Loucy (cell line): ENCODE results near the gene RSPRY1.

Source experiments
- H2AFZ ChIP-seq: fragments of 200-600 bp; sonication (generic); 2 replicates; pipeline ENCODE4 v1.6.0; 2016; ENCODE audit warnings: antibody characterized with exemption, mild to moderate bottlenecking, low read length, moderate library complexity
- H3F3A ChIP-seq: fragments of 200-600 bp; 2 replicates; pipeline ENCODE4 v1.6.0; 2016; ENCODE audit warnings: antibody characterized with exemption, low read depth, mild to moderate bottlenecking
- H3K27me3 ChIP-seq: fragments of 200-600 bp; sonication (generic); 2 replicates; pipeline ENCODE4 v1.6.1; 2014; ENCODE audit warnings: low read length, mild to moderate bottlenecking; ENCODE audit not compliant: insufficient read depth, poor library complexity, severe bottlenecking
- H3K36me3 ChIP-seq: fragments of 200-600 bp; sonication (generic); 2 replicates; pipeline ENCODE4 v1.6.1; 2016; ENCODE audit warnings: low read length; ENCODE audit not compliant: insufficient read depth
- H3K4me1 ChIP-seq: fragments of 200-600 bp; sonication (generic); 2 replicates; pipeline ENCODE4 v1.5.1; 2014; ENCODE audit warnings: low read length, mild to moderate bottlenecking; ENCODE audit not compliant: insufficient read depth, poor library complexity, severe bottlenecking
- H3K4me2 ChIP-seq: fragments of 200-600 bp; sonication (generic); 2 replicates; pipeline ENCODE4 v1.6.0; 2014; ENCODE audit warnings: antibody characterized with exemption, low read length, low read depth, mild to moderate bottlenecking; ENCODE audit not compliant: poor library complexity, severe bottlenecking
- H3K4me3 ChIP-seq: fragments of 200-600 bp; sonication (generic); 2 replicates; pipeline ENCODE4 v1.5.1; 2014; ENCODE audit warnings: low read length, mild to moderate bottlenecking, mixed read lengths; ENCODE audit not compliant: poor library complexity, severe bottlenecking
- H3K79me2 ChIP-seq: fragments of 200-600 bp; sonication (generic); 2 replicates; pipeline ENCODE4 v1.6.1; 2014; ENCODE audit warnings: low read length; ENCODE audit not compliant: insufficient read depth
- H3K9ac ChIP-seq: fragments of 200-600 bp; sonication (generic); 2 replicates; pipeline ENCODE4 v1.6.0; 2014; ENCODE audit warnings: mild to moderate bottlenecking, low read depth, low read length, moderate library complexity; ENCODE audit not compliant: poor library complexity, severe bottlenecking
- H3K9me2 ChIP-seq: fragments of 200-600 bp; sonication (generic); replicated peaks from 2 replicates; pipeline ENCODE4 v1.6.1; 2016; ENCODE audit warnings: low read depth, low read length, mixed read lengths
- H3K9me3 ChIP-seq: fragments of 200-600 bp; sonication (generic); 2 replicates; pipeline ENCODE4 v1.6.1; 2014; ENCODE audit warnings: mild to moderate bottlenecking, antibody characterized with exemption, low read length, low read depth; ENCODE audit not compliant: insufficient read depth
- H4K20me1 ChIP-seq: fragments of 200-600 bp; sonication (generic); 2 replicates; pipeline ENCODE4 v1.6.0; 2014; ENCODE audit warnings: antibody characterized with exemption, low read length, mild to moderate bottlenecking; ENCODE audit not compliant: insufficient read depth, poor library complexity, severe bottlenecking
- EZH2phosphoT487 ChIP-seq: fragments of 200-600 bp; IDR thresholded peaks from 2 replicates; pipeline ENCODE4 v1.6.1; 2018; ENCODE audit warnings: antibody characterized with exemption, mild to moderate bottlenecking, moderate library complexity, borderline replicate concordance
- TF ChIP-seq, protein P1 (sequence below): fragments of 200-600 bp; sonication (generic); conservative IDR thresholded peaks from 2 replicates; pipeline ENCODE4 v1.5.1; 2014; ENCODE audit warnings: mild to moderate bottlenecking, antibody characterized with exemption, low read length

RSPRY1 gene

DNA sequence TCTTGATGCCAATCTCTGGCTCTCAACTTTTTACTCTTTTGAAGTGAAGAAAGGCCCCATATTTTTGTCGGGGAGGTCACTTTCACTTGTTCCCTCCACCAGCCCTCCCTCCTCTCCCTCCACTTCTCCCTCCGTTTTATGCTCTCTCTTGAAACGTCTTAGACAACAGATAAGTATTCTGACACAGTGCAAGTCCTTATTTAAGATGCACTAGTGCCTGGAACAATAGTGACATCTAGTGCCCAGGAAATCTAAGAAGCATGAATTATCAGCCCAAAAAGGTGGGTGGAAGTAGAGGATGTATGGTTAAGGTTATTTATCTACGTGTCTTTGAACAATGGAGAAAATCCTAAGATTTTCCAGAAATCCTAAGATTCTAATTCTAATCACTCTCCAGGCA lies 18.2 kb upstream of the RSPRY1 start:
- Histone ChIP-seq H3K4me2 (peak overlapping the region; percentile 49), H3K4me1 (peaks cover 22% of the 10 kb centered on the region), H3K9me2 (no peaks in the 10 kb centered on the region), H3K36me3 (peaks cover 55% of the 10 kb centered on the region; the same call in 1 of the 2 replicates), H3K4me3 (peak overlapping the region; percentile 2), H3K27me3 (no peaks in the 10 kb centered on the region), H3K79me2 (no peaks in the 10 kb centered on the region), H3K9me3 (no peaks in the 10 kb centered on the region), H2AFZ (no peak overlapping the region), H3F3A (no peaks in the 10 kb centered on the region), H4K20me1 (no peaks in the 10 kb centered on the region), H3K9ac (peak overlapping the region; percentile 55)
- TF ChIP-seq, protein P1, sequence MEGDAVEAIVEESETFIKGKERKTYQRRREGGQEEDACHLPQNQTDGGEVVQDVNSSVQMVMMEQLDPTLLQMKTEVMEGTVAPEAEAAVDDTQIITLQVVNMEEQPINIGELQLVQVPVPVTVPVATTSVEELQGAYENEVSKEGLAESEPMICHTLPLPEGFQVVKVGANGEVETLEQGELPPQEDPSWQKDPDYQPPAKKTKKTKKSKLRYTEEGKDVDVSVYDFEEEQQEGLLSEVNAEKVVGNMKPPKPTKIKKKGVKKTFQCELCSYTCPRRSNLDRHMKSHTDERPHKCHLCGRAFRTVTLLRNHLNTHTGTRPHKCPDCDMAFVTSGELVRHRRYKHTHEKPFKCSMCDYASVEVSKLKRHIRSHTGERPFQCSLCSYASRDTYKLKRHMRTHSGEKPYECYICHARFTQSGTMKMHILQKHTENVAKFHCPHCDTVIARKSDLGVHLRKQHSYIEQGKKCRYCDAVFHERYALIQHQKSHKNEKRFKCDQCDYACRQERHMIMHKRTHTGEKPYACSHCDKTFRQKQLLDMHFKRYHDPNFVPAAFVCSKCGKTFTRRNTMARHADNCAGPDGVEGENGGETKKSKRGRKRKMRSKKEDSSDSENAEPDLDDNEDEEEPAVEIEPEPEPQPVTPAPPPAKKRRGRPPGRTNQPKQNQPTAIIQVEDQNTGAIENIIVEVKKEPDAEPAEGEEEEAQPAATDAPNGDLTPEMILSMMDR = peak; percentile 92
- TF ChIP-seq EZH2phosphoT487 = no peak

DNA sequence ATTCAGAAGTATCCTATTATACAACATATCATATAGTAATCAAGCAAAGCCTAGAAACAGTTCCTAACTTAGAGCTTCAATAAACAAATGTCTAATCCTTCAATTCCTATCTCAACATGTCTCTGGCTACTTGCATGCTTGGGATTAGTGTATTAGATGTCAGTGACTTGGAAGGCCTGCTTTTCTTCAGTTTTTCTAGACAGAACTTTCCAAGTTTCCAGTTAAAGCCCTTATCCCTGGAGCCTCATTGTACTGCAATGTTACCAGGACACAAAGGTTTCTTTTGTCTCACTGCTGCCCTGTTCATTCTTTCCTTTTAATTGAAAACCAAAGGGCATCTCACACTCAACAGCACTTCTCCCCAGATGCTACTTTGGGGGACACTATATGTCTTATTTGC lies 16.8 kb upstream of the RSPRY1 start:
- no peaks in the 10 kb centered on the region for H3K27me3 ChIP-seq
- no peak overlapping the region for H3K4me3 ChIP-seq
- no peaks in the 10 kb centered on the region for H3F3A ChIP-seq
- H3K9me2 ChIP-seq = no peaks in the 10 kb centered on the region
- no peak overlapping the region for H2AFZ ChIP-seq
- no peak overlapping the region for H3K9ac ChIP-seq
- no peaks in the 10 kb centered on the region for H4K20me1 ChIP-seq
- peaks cover 43% of the 10 kb centered on the region; the same call in 1 of the 2 replicates for H3K36me3 ChIP-seq
- no peaks in the 10 kb centered on the region for H3K79me2 ChIP-seq
- no peak overlapping the region for H3K4me2 ChIP-seq
- H3K9me3 ChIP-seq = no peaks in the 10 kb centered on the region
- TF ChIP-seq EZH2phosphoT487 = no peak
- TF ChIP-seq, protein P1 = no peak
- H3K4me1 ChIP-seq = peaks cover 22% of the 10 kb centered on the region

DNA sequence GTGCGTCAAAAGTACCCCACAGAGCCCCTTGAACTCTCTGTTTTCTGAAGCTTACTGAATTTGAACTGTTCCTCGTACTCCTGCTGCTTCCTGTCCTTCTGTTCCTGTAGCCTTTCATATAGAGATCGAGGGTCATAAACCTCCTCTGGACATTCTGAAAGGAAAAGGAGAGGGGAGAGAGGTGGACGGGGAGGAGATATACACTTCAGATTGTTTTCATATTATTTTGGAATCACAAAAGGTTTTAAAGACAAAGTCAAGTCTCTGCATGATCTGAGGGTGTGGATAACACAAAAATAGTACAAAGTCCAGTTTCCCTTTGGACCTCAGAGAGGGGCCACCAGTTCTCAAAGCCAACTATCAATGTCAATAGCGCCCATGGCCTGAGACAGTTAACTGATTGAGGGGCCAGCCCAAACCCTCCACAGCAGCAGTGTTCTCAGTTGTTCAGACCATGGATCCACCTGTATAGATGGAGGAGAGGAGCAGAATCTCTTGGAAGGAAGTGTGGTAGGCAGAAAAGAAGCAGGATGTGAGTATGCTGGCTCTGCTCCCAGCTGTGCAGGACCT lies 13.3 kb upstream of the RSPRY1 start:
- Histone ChIP-seq H3F3A (no peaks in the 10 kb centered on the region), H4K20me1 (no peaks in the 10 kb centered on the region), H3K4me1 (peaks cover 1% of the 10 kb centered on the region), H3K9me2 (no peaks in the 10 kb centered on the region), H2AFZ (no peak overlapping the region), H3K9ac (no peak overlapping the region), H3K79me2 (peaks cover 7% of the 10 kb centered on the region; the same call in 1 of the 2 replicates), H3K36me3 (peaks cover 25% of the 10 kb centered on the region; the same call in 1 of the 2 replicates), H3K9me3 (no peaks in the 10 kb centered on the region), H3K4me3 (no peak overlapping the region), H3K27me3 (no peaks in the 10 kb centered on the region), H3K4me2 (no peak overlapping the region)
- no peak for TF ChIP-seq EZH2phosphoT487

DNA sequence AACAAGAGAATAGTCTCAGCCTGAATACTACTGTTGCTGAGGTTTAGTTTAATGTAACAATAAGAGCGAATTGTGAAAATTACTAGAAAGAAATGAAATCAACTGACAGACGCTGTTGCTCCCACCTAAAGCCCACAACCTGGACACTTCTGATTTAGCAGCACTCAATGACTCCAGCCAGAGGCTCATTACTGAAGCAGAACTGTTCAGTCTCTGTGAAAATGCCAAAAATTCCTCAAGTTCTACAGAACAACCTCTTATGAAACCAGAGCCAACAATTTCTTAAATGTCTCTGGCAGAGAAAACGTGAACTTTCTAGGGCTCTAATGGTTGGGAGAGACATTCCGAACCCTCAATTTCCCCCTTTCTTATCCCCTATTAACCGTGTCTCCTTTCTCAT lies 10.2 kb upstream of the RSPRY1 start:
- H3K9me3 ChIP-seq = no peaks in the 10 kb centered on the region
- TF ChIP-seq EZH2phosphoT487 = no peak
- TF ChIP-seq, protein P1 = no peak
- H3K79me2 ChIP-seq = peaks cover 33% of the 10 kb centered on the region
- peaks cover 21% of the 10 kb centered on the region; the same call in 1 of the 2 replicates for H3K36me3 ChIP-seq
- peaks cover 4% of the 10 kb centered on the region for H3K4me1 ChIP-seq
- no peak overlapping the region for H3K9ac ChIP-seq
- H2AFZ ChIP-seq = no peak overlapping the region
- no peaks in the 10 kb centered on the region for H4K20me1 ChIP-seq
- no peaks in the 10 kb centered on the region for H3K9me2 ChIP-seq
- H3K4me3 ChIP-seq = no peak overlapping the region
- no peaks in the 10 kb centered on the region for H3K27me3 ChIP-seq
- no peaks in the 10 kb centered on the region for H3F3A ChIP-seq
- no peak overlapping the region for H3K4me2 ChIP-seq
